Measurements from ENCODE around the gene SLC19A1.

The SLC19A1 gene

DNA sequence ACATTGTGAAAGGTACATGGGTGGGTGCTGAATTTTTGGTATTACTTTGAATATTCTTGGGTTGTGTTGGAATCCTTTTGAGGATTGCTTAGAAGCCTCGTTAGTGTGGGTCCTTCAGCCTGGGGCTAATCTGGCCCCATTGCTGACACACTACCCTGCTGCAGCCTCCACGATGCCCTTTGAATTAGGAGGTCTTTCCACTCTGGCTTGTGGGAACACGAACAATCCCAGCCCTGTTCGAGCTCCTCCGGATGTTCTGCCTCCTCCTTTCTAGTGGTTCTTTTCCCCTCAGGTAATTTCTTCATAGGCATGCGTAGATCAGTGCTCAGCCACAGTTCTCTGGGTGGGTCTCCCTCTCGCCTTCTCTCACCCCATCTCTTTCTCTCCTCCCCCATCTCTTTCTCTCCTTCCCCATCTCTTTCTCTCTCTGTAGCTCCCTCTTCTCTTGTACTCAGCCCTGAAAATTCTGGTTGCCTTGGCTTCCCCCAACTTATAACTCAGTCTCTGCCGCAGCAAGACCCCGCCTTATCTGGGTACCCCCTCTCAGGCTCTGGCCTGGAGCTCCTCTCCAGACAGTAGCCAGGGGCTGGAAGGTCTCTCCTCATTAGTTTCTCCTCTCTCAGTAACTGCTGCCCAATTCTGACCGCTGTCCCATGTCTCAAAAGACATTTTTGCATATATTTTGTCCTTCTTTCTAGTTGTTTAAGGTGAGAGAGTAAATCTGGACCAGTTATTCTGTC lies 46.0 kb upstream of the SLC19A1 start:
- no peak for DNase-seq (ENCODE audit: low read depth)
- no peak overlapping the region for H3K4me3 ChIP-seq (ENCODE audit: low read length)
- TF ChIP-seq, protein P1, sequence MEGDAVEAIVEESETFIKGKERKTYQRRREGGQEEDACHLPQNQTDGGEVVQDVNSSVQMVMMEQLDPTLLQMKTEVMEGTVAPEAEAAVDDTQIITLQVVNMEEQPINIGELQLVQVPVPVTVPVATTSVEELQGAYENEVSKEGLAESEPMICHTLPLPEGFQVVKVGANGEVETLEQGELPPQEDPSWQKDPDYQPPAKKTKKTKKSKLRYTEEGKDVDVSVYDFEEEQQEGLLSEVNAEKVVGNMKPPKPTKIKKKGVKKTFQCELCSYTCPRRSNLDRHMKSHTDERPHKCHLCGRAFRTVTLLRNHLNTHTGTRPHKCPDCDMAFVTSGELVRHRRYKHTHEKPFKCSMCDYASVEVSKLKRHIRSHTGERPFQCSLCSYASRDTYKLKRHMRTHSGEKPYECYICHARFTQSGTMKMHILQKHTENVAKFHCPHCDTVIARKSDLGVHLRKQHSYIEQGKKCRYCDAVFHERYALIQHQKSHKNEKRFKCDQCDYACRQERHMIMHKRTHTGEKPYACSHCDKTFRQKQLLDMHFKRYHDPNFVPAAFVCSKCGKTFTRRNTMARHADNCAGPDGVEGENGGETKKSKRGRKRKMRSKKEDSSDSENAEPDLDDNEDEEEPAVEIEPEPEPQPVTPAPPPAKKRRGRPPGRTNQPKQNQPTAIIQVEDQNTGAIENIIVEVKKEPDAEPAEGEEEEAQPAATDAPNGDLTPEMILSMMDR (conservative IDR thresholded peaks at IDR 0.05; ENCODE audit: low read length): no peak

DNA sequence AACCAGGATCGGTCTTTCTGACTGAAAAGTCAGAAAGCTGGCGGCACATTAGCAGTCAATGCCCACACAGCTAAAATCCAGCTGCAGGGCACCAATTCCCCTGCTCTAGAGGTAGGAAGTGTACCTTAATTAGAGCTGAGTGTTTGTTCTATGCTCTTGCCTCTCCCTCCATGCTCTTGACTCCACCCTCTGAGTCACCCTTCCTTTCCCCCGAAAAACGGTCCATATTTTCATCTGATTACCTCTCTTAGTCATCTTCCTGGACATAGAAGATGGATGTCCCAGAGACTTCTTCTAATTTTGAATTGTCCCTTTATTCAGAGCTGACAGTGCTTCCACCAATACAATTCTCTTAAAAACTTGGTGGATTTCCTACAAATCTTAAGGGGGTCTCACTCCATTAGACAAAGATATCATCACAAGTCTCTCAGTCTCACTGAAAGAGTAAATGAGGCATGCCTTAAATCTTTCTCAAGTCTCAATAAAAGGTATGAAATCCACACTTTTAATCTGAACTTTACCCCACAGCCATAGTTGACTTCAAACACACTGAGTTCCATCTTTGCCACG lies 44.1 kb upstream of the SLC19A1 start:
- TF ChIP-seq, protein P1 (conservative IDR thresholded peaks at IDR 0.05; ENCODE audit: low read length): no peak
- no peak overlapping the region for H3K4me3 ChIP-seq (ENCODE audit: low read length)
- no peak for DNase-seq (ENCODE audit: low read depth)

DNA sequence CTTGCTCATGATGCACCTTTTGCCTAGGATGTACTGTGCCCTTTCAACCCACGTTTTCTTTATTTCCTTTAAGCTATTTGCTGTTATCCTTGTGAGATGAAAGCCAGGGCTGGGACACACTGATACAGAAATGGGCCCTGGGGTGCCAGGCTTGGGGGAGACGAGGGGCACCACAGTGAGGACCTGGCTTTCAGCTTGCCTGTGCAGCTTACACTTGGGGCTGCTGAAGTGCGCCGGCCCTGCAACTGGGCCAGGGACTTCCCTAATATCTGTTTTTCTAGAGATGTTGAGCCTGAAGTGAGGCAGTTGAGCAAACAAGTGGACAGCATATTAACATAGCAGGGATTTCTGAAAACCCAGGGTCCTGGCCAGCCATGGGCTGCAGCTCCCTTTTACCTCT lies 42.5 kb upstream of the SLC19A1 start:
- no peak for DNase-seq (ENCODE audit: low read depth)

DNA sequence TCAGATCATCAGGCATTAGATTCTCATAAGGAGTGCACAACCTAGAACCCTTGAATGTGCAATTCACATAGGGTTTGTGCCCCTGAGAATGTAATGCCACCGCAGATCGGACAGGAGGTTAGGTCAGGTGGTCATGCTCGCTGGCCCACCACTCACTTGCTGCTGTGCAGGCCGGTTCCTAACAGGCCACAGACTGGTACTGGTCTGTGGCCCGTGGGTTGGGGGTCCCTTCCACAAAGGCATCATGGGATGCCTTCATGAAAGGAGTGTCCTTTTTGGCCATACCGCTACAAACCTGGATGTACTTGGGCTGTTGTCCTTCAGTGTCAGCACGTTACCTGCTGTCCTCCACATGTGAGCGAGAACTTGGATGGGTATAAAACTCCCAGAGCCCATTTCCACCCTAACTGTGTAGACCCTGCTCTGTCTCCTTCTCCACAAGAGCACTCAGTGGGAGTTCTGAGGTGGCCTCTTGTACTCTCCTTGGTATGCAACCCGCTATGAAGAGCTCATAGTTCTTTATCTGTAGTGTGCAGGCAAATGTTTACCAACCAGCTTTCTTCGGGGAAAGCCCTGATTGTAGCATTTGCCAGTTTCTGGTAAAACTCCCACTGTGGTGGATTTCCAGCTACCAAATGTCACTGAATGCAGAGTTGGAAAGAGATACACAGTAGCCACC lies 41.7 kb upstream of the SLC19A1 start:
- DNase-seq (ENCODE audit: low read depth): no peak
- TF ChIP-seq, protein P1 (conservative IDR thresholded peaks at IDR 0.05; ENCODE audit: low read length): no peak
- H3K4me3 ChIP-seq (ENCODE audit: low read length): no peak overlapping the region

More for the DNA sequence above, 42.5 kb upstream of the SLC19A1 start:
- no peak overlapping the region for H3K4me3 ChIP-seq (ENCODE audit: low read length)
- TF ChIP-seq, protein P1 (conservative IDR thresholded peaks at IDR 0.05; ENCODE audit: low read length): no peak

DNA sequence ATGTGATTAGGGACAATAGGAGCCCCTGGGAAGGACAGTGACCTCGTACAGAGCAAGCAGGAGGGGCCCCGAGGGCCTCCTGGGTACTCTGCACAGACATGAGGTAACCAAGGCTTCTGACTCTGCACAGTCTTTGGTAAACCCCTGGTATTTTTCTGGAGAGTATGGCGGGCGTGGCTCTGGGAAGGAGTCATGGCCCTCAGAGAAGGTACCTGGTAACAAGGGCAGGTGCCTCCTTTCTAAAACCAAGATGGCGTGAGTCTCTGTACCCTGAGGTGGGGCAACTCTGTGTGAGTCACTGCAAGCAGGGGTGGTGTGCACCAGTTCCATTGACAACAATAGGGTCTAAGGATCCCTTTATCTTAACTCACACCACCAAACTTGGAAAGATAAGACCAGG lies 39.9 kb upstream of the SLC19A1 start:
- no peak overlapping the region for H3K4me3 ChIP-seq (ENCODE audit: low read length)
- DNase-seq (ENCODE audit: low read depth): no peak

DNA sequence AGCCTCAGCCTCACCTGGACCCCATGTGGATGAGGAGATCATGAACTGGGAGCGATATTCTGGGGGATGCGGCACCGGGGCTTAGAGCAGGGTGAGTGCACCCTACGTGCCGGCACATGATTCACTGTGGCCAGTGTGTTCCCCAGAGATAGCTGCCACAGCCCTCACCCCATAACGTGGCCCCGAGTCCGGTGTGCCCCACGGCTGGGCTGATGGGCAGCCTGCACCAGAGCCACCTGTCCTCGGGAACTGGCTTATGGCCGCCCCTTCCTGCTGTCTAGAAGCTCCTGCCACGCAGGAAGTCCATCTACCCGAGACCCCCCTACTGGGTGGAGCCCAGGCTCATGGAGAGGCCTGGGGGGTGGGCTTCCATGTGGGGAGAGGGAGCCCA lies 39.1 kb upstream of the SLC19A1 start:
- TF ChIP-seq, protein P1 (conservative IDR thresholded peaks at IDR 0.05; ENCODE audit: low read length): no peak

More for the DNA sequence above, 39.9 kb upstream of the SLC19A1 start:
- TF ChIP-seq, protein P1 (conservative IDR thresholded peaks at IDR 0.05; ENCODE audit: low read length): no peak

More for the DNA sequence above, 39.1 kb upstream of the SLC19A1 start:
- H3K4me3 ChIP-seq (ENCODE audit: low read length): no peak overlapping the region
- no peak for DNase-seq (ENCODE audit: low read depth)
